ENCODE results near the gene AGL. TPM values are rescaled to one million over a fixed set of nuclear protein-coding genes. Genes with fewer than 3 reads are reported as not detected.

The AGL gene
- total and polyA plus RNA-seq, 2 of the 13 experiments (the other 11 are each of a cell fraction or from before 2014, with no cell fraction given): 4.3 to 13.1 TPM

DNA sequence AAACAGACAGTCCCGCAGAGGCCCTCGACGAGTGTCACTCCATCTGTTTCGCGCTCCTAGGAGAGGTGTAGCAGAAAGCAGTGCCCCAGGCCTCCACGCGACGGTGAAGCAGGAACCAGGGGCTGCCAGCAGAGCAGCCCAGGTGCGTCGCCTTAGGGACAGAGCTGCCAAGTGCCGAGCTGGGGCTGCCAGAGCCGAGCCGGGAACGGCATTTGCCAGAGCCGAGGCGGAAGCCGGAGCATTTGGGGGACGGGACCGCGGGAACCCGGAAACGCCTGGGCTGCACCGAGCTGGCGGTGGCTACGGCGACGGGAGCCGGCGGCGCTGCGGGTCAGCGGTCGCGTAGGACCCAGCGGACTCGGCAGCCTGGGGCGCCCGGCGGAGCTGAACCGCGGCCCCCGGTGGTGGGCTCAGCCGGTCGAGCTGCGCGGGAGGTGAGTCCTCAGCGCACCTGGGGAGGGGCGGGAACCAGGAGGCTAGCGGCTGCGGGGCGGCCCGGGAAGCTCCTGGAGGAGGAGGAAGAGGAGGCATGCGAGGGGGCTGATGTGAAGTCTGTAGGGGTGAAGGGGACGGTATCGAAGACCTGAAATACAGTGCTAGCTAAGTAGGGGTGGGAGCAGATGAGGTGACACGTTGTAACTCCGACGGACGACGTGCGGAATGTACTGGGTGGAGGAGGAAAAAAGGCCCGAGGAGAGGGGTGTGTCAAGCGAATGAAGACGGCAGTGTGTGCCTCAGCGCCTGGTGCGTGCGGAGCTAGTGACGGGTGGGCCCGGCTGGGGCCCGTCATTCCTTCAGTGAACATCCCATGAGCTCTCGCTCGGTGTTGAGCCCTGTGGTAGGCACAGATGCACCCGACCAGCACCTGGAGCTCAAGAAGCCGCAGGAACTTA lies 119.8 kb downstream of the AGL start, which contains the start of gene SLC35A3 (continued):
- TF ChIP-seq, protein P1, sequence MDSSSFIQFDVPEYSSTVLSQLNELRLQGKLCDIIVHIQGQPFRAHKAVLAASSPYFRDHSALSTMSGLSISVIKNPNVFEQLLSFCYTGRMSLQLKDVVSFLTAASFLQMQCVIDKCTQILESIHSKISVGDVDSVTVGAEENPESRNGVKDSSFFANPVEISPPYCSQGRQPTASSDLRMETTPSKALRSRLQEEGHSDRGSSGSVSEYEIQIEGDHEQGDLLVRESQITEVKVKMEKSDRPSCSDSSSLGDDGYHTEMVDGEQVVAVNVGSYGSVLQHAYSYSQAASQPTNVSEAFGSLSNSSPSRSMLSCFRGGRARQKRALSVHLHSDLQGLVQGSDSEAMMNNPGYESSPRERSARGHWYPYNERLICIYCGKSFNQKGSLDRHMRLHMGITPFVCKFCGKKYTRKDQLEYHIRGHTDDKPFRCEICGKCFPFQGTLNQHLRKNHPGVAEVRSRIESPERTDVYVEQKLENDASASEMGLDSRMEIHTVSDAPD (CRISPR knock-in tag; IDR thresholded peaks at IDR 0.05): peak; percentile 97
- TF ChIP-seq ZNF337 (CRISPR knock-in tag; IDR thresholded peaks at IDR 0.05; ENCODE audit: borderline replicate concordance, low read depth) (0 out of 2 replicates have a peak, but pooled peaks have one; percentile 60), ZNF839 (CRISPR knock-in tag; IDR thresholded peaks at IDR 0.05; ENCODE audit: borderline replicate concordance) (peak; percentile 67; the same call in 1 of the 2 replicates), ZBTB38 (CRISPR knock-in tag; IDR thresholded peaks at IDR 0.05) (peak; percentile 92; the same call in 1 of the 2 replicates), XRCC5 (optimal IDR thresholded peaks at IDR 0.05; ENCODE audit: low read length) (peak; percentile 99), SNAI1 (CRISPR knock-in tag; IDR thresholded peaks at IDR 0.05; ENCODE audit: borderline replicate concordance) (peak; percentile 98), DPF2 (CRISPR knock-in tag; IDR thresholded peaks at IDR 0.05; ENCODE audit: borderline replicate concordance, low read depth) (no peak), ZNF20 (CRISPR knock-in tag; IDR thresholded peaks at IDR 0.05) (no peak), NFYB (CRISPR knock-in tag; IDR thresholded peaks at IDR 0.05) (peak; percentile 36), RBFOX2 (IDR thresholded peaks at IDR 0.05; ENCODE audit: low read depth, low read length) (peak; percentile 92), KLF12 (CRISPR knock-in tag; IDR thresholded peaks at IDR 0.05; ENCODE audit: borderline replicate concordance) (peak; percentile 90; the same call in 1 of the 2 replicates), TP53 (CRISPR knock-in tag; conservative IDR thresholded peaks at IDR 0.05) (peak; percentile 95; the same call in 1 of the 2 replicates), SRSF9 (IDR thresholded peaks at IDR 0.05; ENCODE audit: borderline replicate concordance, insufficient read depth, low read depth, low read length, poor library complexity, severe bottlenecking) (no peak)
- TF ChIP-seq, protein P2, sequence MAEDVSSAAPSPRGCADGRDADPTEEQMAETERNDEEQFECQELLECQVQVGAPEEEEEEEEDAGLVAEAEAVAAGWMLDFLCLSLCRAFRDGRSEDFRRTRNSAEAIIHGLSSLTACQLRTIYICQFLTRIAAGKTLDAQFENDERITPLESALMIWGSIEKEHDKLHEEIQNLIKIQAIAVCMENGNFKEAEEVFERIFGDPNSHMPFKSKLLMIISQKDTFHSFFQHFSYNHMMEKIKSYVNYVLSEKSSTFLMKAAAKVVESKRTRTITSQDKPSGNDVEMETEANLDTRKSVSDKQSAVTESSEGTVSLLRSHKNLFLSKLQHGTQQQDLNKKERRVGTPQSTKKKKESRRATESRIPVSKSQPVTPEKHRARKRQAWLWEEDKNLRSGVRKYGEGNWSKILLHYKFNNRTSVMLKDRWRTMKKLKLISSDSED (CRISPR knock-in tag; IDR thresholded peaks at IDR 0.05): peak; percentile 61; the same call in 1 of the 2 replicates
- TF ChIP-seq, protein P3, sequence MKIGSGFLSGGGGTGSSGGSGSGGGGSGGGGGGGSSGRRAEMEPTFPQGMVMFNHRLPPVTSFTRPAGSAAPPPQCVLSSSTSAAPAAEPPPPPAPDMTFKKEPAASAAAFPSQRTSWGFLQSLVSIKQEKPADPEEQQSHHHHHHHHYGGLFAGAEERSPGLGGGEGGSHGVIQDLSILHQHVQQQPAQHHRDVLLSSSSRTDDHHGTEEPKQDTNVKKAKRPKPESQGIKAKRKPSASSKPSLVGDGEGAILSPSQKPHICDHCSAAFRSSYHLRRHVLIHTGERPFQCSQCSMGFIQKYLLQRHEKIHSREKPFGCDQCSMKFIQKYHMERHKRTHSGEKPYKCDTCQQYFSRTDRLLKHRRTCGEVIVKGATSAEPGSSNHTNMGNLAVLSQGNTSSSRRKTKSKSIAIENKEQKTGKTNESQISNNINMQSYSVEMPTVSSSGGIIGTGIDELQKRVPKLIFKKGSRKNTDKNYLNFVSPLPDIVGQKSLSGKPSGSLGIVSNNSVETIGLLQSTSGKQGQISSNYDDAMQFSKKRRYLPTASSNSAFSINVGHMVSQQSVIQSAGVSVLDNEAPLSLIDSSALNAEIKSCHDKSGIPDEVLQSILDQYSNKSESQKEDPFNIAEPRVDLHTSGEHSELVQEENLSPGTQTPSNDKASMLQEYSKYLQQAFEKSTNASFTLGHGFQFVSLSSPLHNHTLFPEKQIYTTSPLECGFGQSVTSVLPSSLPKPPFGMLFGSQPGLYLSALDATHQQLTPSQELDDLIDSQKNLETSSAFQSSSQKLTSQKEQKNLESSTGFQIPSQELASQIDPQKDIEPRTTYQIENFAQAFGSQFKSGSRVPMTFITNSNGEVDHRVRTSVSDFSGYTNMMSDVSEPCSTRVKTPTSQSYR (CRISPR knock-in tag; IDR thresholded peaks at IDR 0.05; ENCODE audit: borderline replicate concordance): peak; percentile 67; the same call in 1 of the 2 replicates
- TF ChIP-seq, protein P4, sequence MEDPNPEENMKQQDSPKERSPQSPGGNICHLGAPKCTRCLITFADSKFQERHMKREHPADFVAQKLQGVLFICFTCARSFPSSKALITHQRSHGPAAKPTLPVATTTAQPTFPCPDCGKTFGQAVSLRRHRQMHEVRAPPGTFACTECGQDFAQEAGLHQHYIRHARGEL (CRISPR knock-in tag; IDR thresholded peaks at IDR 0.05): peak; percentile 85; the same call in 1 of the 2 replicates
- TF ChIP-seq, protein P5, sequence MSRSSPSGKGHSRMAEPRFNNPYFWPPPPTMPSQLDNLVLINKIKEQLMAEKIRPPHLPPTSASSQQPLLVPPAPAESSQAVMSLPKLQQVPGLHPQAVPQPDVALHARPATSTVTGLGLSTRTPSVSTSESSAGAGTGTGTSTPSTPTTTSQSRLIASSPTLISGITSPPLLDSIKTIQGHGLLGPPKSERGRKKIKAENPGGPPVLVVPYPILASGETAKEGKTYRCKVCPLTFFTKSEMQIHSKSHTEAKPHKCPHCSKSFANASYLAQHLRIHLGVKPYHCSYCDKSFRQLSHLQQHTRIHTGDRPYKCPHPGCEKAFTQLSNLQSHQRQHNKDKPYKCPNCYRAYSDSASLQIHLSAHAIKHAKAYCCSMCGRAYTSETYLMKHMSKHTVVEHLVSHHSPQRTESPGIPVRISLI (CRISPR knock-in tag; IDR thresholded peaks at IDR 0.05; ENCODE audit: borderline replicate concordance): peak; percentile 61; the same call in 1 of the 2 replicates

Measured in HepG2 (cell line).